GM21529 (cell line): ENCODE results near the gene HOXC4.

Experiments used
- ATAC-seq: cut with Tn5 transposase; IDR thresholded peaks from one replicate; pipeline ENCODE4 v1.9.1; 2021; ENCODE audit not compliant: unreplicated experiment

Gene HOXC4

GRCh38 chr12:54015018-54015931 is 38.4 kb upstream of the HOXC4 start:
- ATAC-seq, result no peak

- ATAC-seq, result no peak
Observed at GRCh38 chr12:54016051-54016450, 37.6 kb upstream of the HOXC4 start.

GRCh38 chr12:54016478-54016964 is 37.1 kb upstream of the HOXC4 start:
- ATAC-seq, result no peak

- peak; percentile 34 for ATAC-seq
Observed at GRCh38 chr12:54017027-54017788, 36.4 kb upstream of the HOXC4 start.

GRCh38 chr12:54017878-54018467 is 35.7 kb upstream of the HOXC4 start:
- peak; percentile 73 for ATAC-seq

GRCh38 chr12:54018468-54018984 is 35.1 kb upstream of the HOXC4 start:
- no peak for ATAC-seq

GRCh38 chr12:54019091-54019811 is 34.4 kb upstream of the HOXC4 start:
- no peak for ATAC-seq

GRCh38 chr12:54019924-54020590 is 33.6 kb upstream of the HOXC4 start:
- no peak for ATAC-seq

GRCh38 chr12:54020591-54021405 is 32.8 kb upstream of the HOXC4 start:
- ATAC-seq, result no peak

GRCh38 chr12:54021432-54022013 is 32.1 kb upstream of the HOXC4 start:
- no peak for ATAC-seq

GRCh38 chr12:54022960-54023884 is 30.4 kb upstream of the HOXC4 start:
- ATAC-seq, result no peak

- no peak for ATAC-seq
Observed at GRCh38 chr12:54024127-54024526, 29.5 kb upstream of the HOXC4 start.

- no peak for ATAC-seq
Observed at GRCh38 chr12:54024581-54025305, 28.9 kb upstream of the HOXC4 start.

- ATAC-seq, result no peak
Observed at GRCh38 chr12:54025499-54026405, 27.9 kb upstream of the HOXC4 start.

- ATAC-seq, result no peak
Observed at GRCh38 chr12:54026640-54027441, 26.8 kb upstream of the HOXC4 start.
